Adrenal gland (tissue), 12 donors: Measurements from ENCODE around the gene TFE3. TPM values are rescaled to one million over a fixed set of nuclear protein-coding genes. Genes with fewer than 3 reads are reported as not detected.
"Not testable (repeated sequence)": the region's sequence is repeated elsewhere in the genome, so short reads cannot be mapped to it uniquely, and the experiment has no call there.

Experiments used
- DNase-seq, 7 donors: peaks; one replicate each; pipeline ENCODE4 v3.0.0-alpha.2; 2019 to 2020
- H3K27ac ChIP-seq, 5 donors: fragments of 200-600 bp; sonication (generic) in 4 of 5; 1 replicate in 3 of 5; 2 replicates in 2 of 5; pipeline versions ENCODE4 v1.5.1 to v1.8.0; 2016 to 2020; ENCODE audit warnings: mild to moderate bottlenecking in 1 of 5
- H3K27me3 ChIP-seq: fragments of 200-600 bp; 2 replicates; pipeline ENCODE4 v1.8.0; 2021
- H3K36me3 ChIP-seq, 2 donors: fragments of 200-600 bp; replicated peaks in 1 of 2; 1 replicate in 1 of 2; 2 replicates in 1 of 2; pipeline versions ENCODE4 v1.5.1 to v1.8.0; 2018 to 2022
- H3K4me1 ChIP-seq, 2 donors: fragments of 200-600 bp; replicated peaks in 1 of 2; 1 replicate in 1 of 2; 2 replicates in 1 of 2; pipeline versions ENCODE4 v1.5.1 to v1.8.0; 2018 to 2021
- H3K4me3 ChIP-seq, 4 donors: fragments of 200-600 bp; sonication (generic) in 3 of 4; one replicate each; pipeline ENCODE4 v1.5.1; 2016 to 2018
- H3K9me3 ChIP-seq, 3 donors: fragments of 200-600 bp; sonication (generic) in 1 of 3; replicated peaks in 1 of 3; 1 replicate in 2 of 3; 2 replicates in 1 of 3; pipeline versions ENCODE4 v1.5.1 to v1.8.0; 2016 to 2021
- POLR2A ChIP-seq, 2 donors: fragments of 450-650 bp; IDR thresholded peaks; one replicate each; pipeline ENCODE4 v1.6.1; 2017; ENCODE audit warnings: antibody characterized with exemption in 2 of 2, mild to moderate bottlenecking in 2 of 2, moderate library complexity in 1 of 2
- WGBS, 4 donors: extraction: QIAGEN DNeasy Blood & Tissue Kit in 2 of 4; methylation state at CpG; one replicate each; pipeline versions ENCODE4 v1.1.5 to v1.1.7; 2013 to 2017; 5-methylcytosine and 5-hydroxymethylcytosine counted together
- intact Hi-C, 2 donors: fragments of 100-400 bp; cut with DNase I; formaldehyde crosslinking; loops; one replicate each; pipeline versions ENCODE4 v1.14.1 to v1.15.0; 2022 to 2023
- polyA plus RNA-seq, 3 donors: library from polyadenylated mRNA; stranded (reverse); fragments of 200-250 nt in 2 of 3; fragments of 350-450 nt in 1 of 3; fragmentation: Illumina TruSeq in 1 of 3; extraction: RNeasy Lipid Tissue Mini Kit (QIAGEN cat#74804) in 1 of 3; gene quantifications; one replicate each; pipeline ENCODE4 v1.2.3, GENCODE V29; 2013 to 2014
- small RNA-seq, 2 donors: library from RNA; depleted of rRNA; stranded (forward); fragments of <200 nt; gene quantifications; one replicate each; pipeline ENCODE3, GENCODE V24; 2016
- total RNA-seq, 9 donors: library from RNA; depleted of rRNA in 4 of 9; stranded (reverse); fragments of >200 nt in 4 of 9; fragments of 120-200 nt in 1 of 9; fragmentation: NEBNext Ultra II Directional in 1 of 9; extraction: Animal tissue kit (Norgen Biotek cat#: 25700) in 1 of 9; gene quantifications; one replicate each; pipeline versions ENCODE4 v1.1.0 to v1.2.4, GENCODE V29; 2013 to 2023
- TF ChIP-seq, protein P1 (sequence below), 6 experiments: fragments of 450-650 bp in 4 of 6; fragments of 200-600 bp in 2 of 6; sonication (generic) in 1 of 6; IDR thresholded peaks; 1 replicate in 5 of 6; 2 replicates in 1 of 6; pipeline versions ENCODE4 v1.5.1 to v1.8.0; 2016 to 2021; ENCODE audit warnings: antibody characterized with exemption in 6 of 6, mild to moderate bottlenecking in 2 of 6, moderate library complexity in 1 of 6
- donor health status: healthy with polysubstance abuse.
- donor health status: Bipolar disorder and iron deficiency.
- donor health status: DM: yes; HTN: yes; CAD: no.
- donor health status: DM: no; HTN: no; CAD: no.
- donor health status: DM: no; HTN: no; CAD: no.
- donor health status: DM: yes; HTN: yes; CAD: no.

Gene TFE3
- total and polyA plus RNA-seq, 12 donors, result 32.7 to 168 (median 88.4) TPM

DNA sequence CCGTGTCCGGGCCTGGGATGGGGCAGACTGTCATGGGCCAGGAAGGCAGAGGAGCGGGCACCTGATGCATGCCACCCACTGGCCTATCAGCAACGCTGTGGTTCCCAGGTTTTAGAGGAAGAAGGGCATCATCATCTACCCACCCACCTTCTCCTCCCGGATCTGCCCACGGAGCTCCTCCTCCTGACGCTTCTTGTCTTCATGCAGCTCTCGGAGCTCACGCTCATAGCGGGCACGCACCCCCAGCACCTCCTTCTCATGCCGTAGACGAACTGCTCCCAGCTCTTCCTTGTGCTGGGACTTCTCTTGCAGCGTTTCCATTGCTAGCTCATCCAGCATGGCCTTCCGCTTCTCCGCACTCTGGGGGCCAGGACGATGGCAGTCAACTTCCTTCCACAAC, 60.1 kb downstream of the TFE3 start:
- Histone ChIP-seq H3K27ac (no peak overlapping the region), H3K27me3 (no peaks in the 10 kb centered on the region), H3K4me1 (no peaks in the 10 kb centered on the region), H3K4me3 (no peak overlapping the region), H3K36me3 (peaks cover 0 to 41% of the 10 kb centered on the region in 2 donors), H3K9me3 (no peaks in the 10 kb centered on the region)
- DNase-seq, result no peak
- TF ChIP-seq POLR2A (IDR thresholded peaks at IDR 0.05), result no peak
- TF ChIP-seq, protein P1, sequence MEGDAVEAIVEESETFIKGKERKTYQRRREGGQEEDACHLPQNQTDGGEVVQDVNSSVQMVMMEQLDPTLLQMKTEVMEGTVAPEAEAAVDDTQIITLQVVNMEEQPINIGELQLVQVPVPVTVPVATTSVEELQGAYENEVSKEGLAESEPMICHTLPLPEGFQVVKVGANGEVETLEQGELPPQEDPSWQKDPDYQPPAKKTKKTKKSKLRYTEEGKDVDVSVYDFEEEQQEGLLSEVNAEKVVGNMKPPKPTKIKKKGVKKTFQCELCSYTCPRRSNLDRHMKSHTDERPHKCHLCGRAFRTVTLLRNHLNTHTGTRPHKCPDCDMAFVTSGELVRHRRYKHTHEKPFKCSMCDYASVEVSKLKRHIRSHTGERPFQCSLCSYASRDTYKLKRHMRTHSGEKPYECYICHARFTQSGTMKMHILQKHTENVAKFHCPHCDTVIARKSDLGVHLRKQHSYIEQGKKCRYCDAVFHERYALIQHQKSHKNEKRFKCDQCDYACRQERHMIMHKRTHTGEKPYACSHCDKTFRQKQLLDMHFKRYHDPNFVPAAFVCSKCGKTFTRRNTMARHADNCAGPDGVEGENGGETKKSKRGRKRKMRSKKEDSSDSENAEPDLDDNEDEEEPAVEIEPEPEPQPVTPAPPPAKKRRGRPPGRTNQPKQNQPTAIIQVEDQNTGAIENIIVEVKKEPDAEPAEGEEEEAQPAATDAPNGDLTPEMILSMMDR (IDR thresholded peaks at IDR 0.05), result no peak
- intact Hi-C loops, result no loop called here
- WGBS, 4 donors, result 86 to 92% (median 89%) methylated on average over 11 to 17 of the region's 17 CpGs

DNA sequence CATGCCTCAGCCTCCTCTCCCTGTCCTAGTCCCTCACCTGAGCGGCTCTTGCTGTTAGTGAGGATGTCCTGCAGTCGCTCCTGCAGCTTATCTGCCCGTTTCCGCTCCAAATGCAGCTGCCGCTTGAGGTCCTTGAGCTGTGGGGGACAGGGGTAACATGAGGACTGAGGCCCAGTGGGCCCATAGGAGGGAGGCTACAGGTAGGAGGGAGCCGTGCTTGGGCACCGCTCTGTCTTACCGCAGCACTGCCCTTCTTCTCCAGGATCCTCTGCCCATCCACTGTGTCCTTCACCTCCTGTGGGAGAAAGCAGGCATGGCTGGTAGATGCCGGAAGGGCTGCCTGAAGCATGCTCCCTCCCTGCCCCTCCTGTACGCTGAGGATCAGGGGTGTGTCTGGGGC, 62.0 kb downstream of the TFE3 start:
- intact Hi-C loops, result no loop called here
- 81 to 91% (median 83%) methylated on average over 9 to 10 of the region's 10 CpGs; no CpG with 5 or more reads in 1 of the 4 donors for WGBS, 4 donors
- Histone ChIP-seq H3K4me3 (no peak overlapping the region), H3K27ac (no peak overlapping the region), H3K9me3 (no peaks in the 10 kb centered on the region), H3K4me1 (no peaks in the 10 kb centered on the region), H3K27me3 (no peaks in the 10 kb centered on the region), H3K36me3 (peaks cover 0 to 45% of the 10 kb centered on the region in 2 donors)
- TF ChIP-seq, protein P1 (IDR thresholded peaks at IDR 0.05), result no peak
- no peak for TF ChIP-seq POLR2A (IDR thresholded peaks at IDR 0.05)
- DNase-seq, result no peak

DNA sequence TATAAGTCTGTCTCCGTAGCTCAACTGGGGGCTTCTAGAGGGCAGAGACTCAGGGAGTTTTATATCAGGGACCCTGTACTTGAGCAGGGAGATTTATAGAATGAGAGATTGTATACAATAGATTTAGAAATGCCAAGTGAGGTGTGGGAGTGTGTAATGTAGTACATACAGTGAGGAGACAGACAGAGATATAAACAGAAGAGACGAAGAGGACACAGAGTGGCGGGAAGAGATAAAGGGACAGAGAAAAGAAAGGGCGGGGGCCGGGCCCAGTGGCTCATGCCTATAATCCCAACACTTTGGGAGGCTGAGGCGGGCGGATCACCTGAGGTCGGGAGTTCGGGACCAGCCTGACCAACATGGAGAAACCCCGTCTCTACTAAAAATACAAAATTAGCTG, 62.8 kb downstream of the TFE3 start:
- H3K36me3 ChIP-seq, result peaks cover 0 to 49% of the 10 kb centered on the region in 2 donors
- H3K27me3 ChIP-seq, DNase-seq, H3K27ac ChIP-seq, H3K9me3 ChIP-seq, H3K4me1 ChIP-seq, intact Hi-C loops, H3K4me3 ChIP-seq: not testable (repeated sequence)
- 79 to 96% (median 81%) methylated on average over 5 to 10 of the region's 10 CpGs for WGBS, 4 donors

Small RNA genes lying within 50 kb of the gene (small RNA-seq; reads per million reads assigned to genes)
- gene RNU4-52P, result 0.08 to 0.12 reads per million in 2 donors

Other genes starting within 250 kb of the TFE3 start
- gene HDAC6, start 241.3 kb downstream of the TFE3 start, total RNA-seq, result 100 to 1,000 TPM in 1 of 9 donors, 10 to 100 TPM in 8; 45.1 to 142 (median 72.6) TPM
- 100 to 1,000 TPM in 2 of 3 donors, 10 to 100 TPM in 1; 87.2 to 303 (median 135) TPM for gene HDAC6, start 241.3 kb downstream of the TFE3 start, polyA plus RNA-seq
- under 1 TPM in 1 of 9 donors, not detected in 8; 0.11 TPM for gene ERAS, start 216.8 kb downstream of the TFE3 start, total RNA-seq
- under 1 TPM in 1 of 3 donors, not detected in 2; 0.20 TPM for gene ERAS, start 216.8 kb downstream of the TFE3 start, polyA plus RNA-seq
- 100 to 1,000 TPM in 1 of 9 donors, 10 to 100 TPM in 2, 1 to 10 TPM in 5, under 1 TPM in 1; 0.97 to 151 (median 7.0) TPM for gene PCSK1N, start 207.7 kb downstream of the TFE3 start, total RNA-seq
- gene PCSK1N, start 207.7 kb downstream of the TFE3 start, polyA plus RNA-seq, result 100 to 1,000 TPM in 2 of 3 donors, under 1 TPM in 1; 0.24 to 297 (median 113) TPM
- gene TIMM17B, start 145.6 kb downstream of the TFE3 start, total RNA-seq, result 10 to 100 TPM; 43.7 to 98.0 (median 64.7) TPM
- 10 to 100 TPM; 25.5 to 93.5 (median 56.9) TPM for gene TIMM17B, start 145.6 kb downstream of the TFE3 start, polyA plus RNA-seq
- 100 to 1,000 TPM in 2 of 9 donors, 10 to 100 TPM in 7; 53.1 to 123 (median 89.8) TPM for gene PQBP1, start 145.4 kb downstream of the TFE3 start, total RNA-seq
- gene PQBP1, start 145.4 kb downstream of the TFE3 start, polyA plus RNA-seq, result 100 to 1,000 TPM; 117 to 316 (median 295) TPM
- 10 to 100 TPM; 23.7 to 59.7 (median 32.9) TPM for gene SLC35A2, start 131.7 kb downstream of the TFE3 start, total RNA-seq
- gene SLC35A2, start 131.7 kb downstream of the TFE3 start, polyA plus RNA-seq, result 10 to 100 TPM in 2 of 3 donors, 1 to 10 TPM in 1; 5.1 to 33.5 (median 11.1) TPM
- gene PIM2, start 124.3 kb downstream of the TFE3 start, total RNA-seq, result 10 to 100 TPM in 4 of 9 donors, 1 to 10 TPM in 5; 3.8 to 14.1 (median 9.7) TPM
- gene PIM2, start 124.3 kb downstream of the TFE3 start, polyA plus RNA-seq, result 10 to 100 TPM in 1 of 3 donors, 1 to 10 TPM in 2; 4.1 to 11.9 (median 4.8) TPM
- gene OTUD5, start 85.8 kb downstream of the TFE3 start, total RNA-seq, result 10 to 100 TPM; 39.4 to 67.8 (median 54.3) TPM
- gene OTUD5, start 85.8 kb downstream of the TFE3 start, polyA plus RNA-seq, result 10 to 100 TPM; 47.7 to 79.5 (median 52.2) TPM
- gene KCND1, start 71.5 kb downstream of the TFE3 start, total RNA-seq, result 1 to 10 TPM in 5 of 9 donors, under 1 TPM in 4; 0.22 to 2.1 (median 1.0) TPM
- 1 to 10 TPM in 1 of 3 donors, under 1 TPM in 2; 0.77 to 2.4 (median 0.82) TPM for gene KCND1, start 71.5 kb downstream of the TFE3 start, polyA plus RNA-seq
- gene GRIPAP1, start 41.1 kb downstream of the TFE3 start, total RNA-seq, result 10 to 100 TPM; 27.4 to 60.3 (median 37.9) TPM
- 10 to 100 TPM; 39.8 to 86.6 (median 44.1) TPM for gene GRIPAP1, start 41.1 kb downstream of the TFE3 start, polyA plus RNA-seq
- 10 to 100 TPM in 1 of 9 donors, 1 to 10 TPM in 8; 1.2 to 30.6 (median 2.8) TPM for gene CCDC120, start 15.6 kb upstream of the TFE3 start, total RNA-seq
- gene CCDC120, start 15.6 kb upstream of the TFE3 start, polyA plus RNA-seq, result 1 to 10 TPM; 1.1 to 8.2 (median 2.7) TPM
- gene PRAF2, start 30.6 kb upstream of the TFE3 start, total RNA-seq, result 10 to 100 TPM in 8 of 9 donors, 1 to 10 TPM in 1; 9.7 to 44.5 (median 34.4) TPM
- gene PRAF2, start 30.6 kb upstream of the TFE3 start, polyA plus RNA-seq, result 100 to 1,000 TPM in 1 of 3 donors, 10 to 100 TPM in 2; 66.0 to 100 (median 85.5) TPM
- 100 to 1,000 TPM in 6 of 9 donors, 10 to 100 TPM in 3; 64.1 to 139 (median 108) TPM for gene WDR45, start 36.5 kb upstream of the TFE3 start, total RNA-seq
- 100 to 1,000 TPM in 2 of 3 donors, 10 to 100 TPM in 1; 59.4 to 184 (median 170) TPM for gene WDR45, start 36.5 kb upstream of the TFE3 start, polyA plus RNA-seq
- gene GPKOW, start 80.4 kb upstream of the TFE3 start, total RNA-seq, result 10 to 100 TPM; 21.5 to 58.4 (median 27.3) TPM
- 10 to 100 TPM; 10.1 to 21.8 (median 11.3) TPM for gene GPKOW, start 80.4 kb upstream of the TFE3 start, polyA plus RNA-seq
- gene MAGIX, start 119.4 kb upstream of the TFE3 start, total RNA-seq, result 10 to 100 TPM in 1 of 9 donors, 1 to 10 TPM in 8; 2.2 to 16.2 (median 3.1) TPM
- gene MAGIX, start 119.4 kb upstream of the TFE3 start, polyA plus RNA-seq, result 1 to 10 TPM in 2 of 3 donors, under 1 TPM in 1; 0.59 to 8.4 (median 7.6) TPM
- 100 to 1,000 TPM in 6 of 9 donors, 10 to 100 TPM in 3; 52.1 to 304 (median 161) TPM for gene PLP2, start 128.5 kb upstream of the TFE3 start, total RNA-seq
- 100 to 1,000 TPM in 2 of 3 donors, 10 to 100 TPM in 1; 78.2 to 724 (median 324) TPM for gene PLP2, start 128.5 kb upstream of the TFE3 start, polyA plus RNA-seq
- 10 to 100 TPM in 7 of 9 donors, 1 to 10 TPM in 2; 2.8 to 46.8 (median 13.1) TPM for gene PRICKLE3, start 143.0 kb upstream of the TFE3 start, total RNA-seq
- gene PRICKLE3, start 143.0 kb upstream of the TFE3 start, polyA plus RNA-seq, result 10 to 100 TPM in 1 of 3 donors, 1 to 10 TPM in 2; 5.7 to 10.9 (median 6.6) TPM
- 100 to 1,000 TPM in 1 of 9 donors, 10 to 100 TPM in 7, 1 to 10 TPM in 1; 6.8 to 147 (median 18.5) TPM for gene SYP, start 156.8 kb upstream of the TFE3 start, total RNA-seq
- gene SYP, start 156.8 kb upstream of the TFE3 start, polyA plus RNA-seq, result 10 to 100 TPM; 18.6 to 73.1 (median 61.4) TPM
- gene CACNA1F, start 190.0 kb upstream of the TFE3 start, total RNA-seq, result under 1 TPM in 3 of 9 donors, not detected in 6; 0.14 to 0.18 (median 0.17) TPM
- under 1 TPM in 2 of 3 donors, not detected in 1; 0.13 to 0.24 TPM for gene CACNA1F, start 190.0 kb upstream of the TFE3 start, polyA plus RNA-seq
- 10 to 100 TPM in 8 of 9 donors, 1 to 10 TPM in 1; 8.8 to 24.7 (median 19.4) TPM for gene CCDC22, start 192.1 kb upstream of the TFE3 start, total RNA-seq
- gene CCDC22, start 192.1 kb upstream of the TFE3 start, polyA plus RNA-seq, result 10 to 100 TPM in 2 of 3 donors, 1 to 10 TPM in 1; 6.0 to 13.6 (median 11.8) TPM
- under 1 TPM in 5 of 9 donors, not detected in 4; 0.14 to 0.38 (median 0.29) TPM for gene FOXP3, start 221.4 kb upstream of the TFE3 start, total RNA-seq
- under 1 TPM; 0.20 to 0.53 (median 0.24) TPM for gene FOXP3, start 221.4 kb upstream of the TFE3 start, polyA plus RNA-seq
- 10 to 100 TPM in 1 of 9 donors, 1 to 10 TPM in 8; 3.5 to 11.6 (median 6.8) TPM for gene PPP1R3F, start 226.4 kb upstream of the TFE3 start, total RNA-seq
- 1 to 10 TPM; 2.6 to 6.2 (median 4.3) TPM for gene PPP1R3F, start 226.4 kb upstream of the TFE3 start, polyA plus RNA-seq